Measurements from ENCODE around the gene KCNH1.

KCNH1 gene

GRCh38 chr1:210855440-210855839 lies 278.5 kb downstream of the KCNH1 start:
- DNase-seq = no peak

- no peak for DNase-seq
Observed at GRCh38 chr1:210853276-210853675, 280.7 kb downstream of the KCNH1 start.

- no peak for DNase-seq
Observed at GRCh38 chr1:210850556-210850955, 283.4 kb downstream of the KCNH1 start.

GRCh38 chr1:210848474-210848873 lies 285.5 kb downstream of the KCNH1 start:
- no peak for DNase-seq

- no peak for DNase-seq
Observed at GRCh38 chr1:210841926-210842625, 291.9 kb downstream of the KCNH1 start.

GRCh38 chr1:210830034-210831028 lies 303.6 kb downstream of the KCNH1 start:
- DNase-seq = no peak

GRCh38 chr1:210828996-210829596 lies 304.9 kb downstream of the KCNH1 start:
- no peak for DNase-seq

GRCh38 chr1:210827481-210827880 lies 306.5 kb downstream of the KCNH1 start:
- no peak for DNase-seq

- no peak for DNase-seq
Observed at GRCh38 chr1:210826686-210827085, 307.3 kb downstream of the KCNH1 start.

- no peak for DNase-seq
Observed at GRCh38 chr1:210822932-210823331, 311.0 kb downstream of the KCNH1 start.

- DNase-seq = no peak
Observed at GRCh38 chr1:210822241-210822640, 311.7 kb downstream of the KCNH1 start.

GRCh38 chr1:210821615-210822014 lies 312.3 kb downstream of the KCNH1 start:
- DNase-seq = no peak

- DNase-seq = no peak
Observed at GRCh38 chr1:210819266-210819665, 314.7 kb downstream of the KCNH1 start.

GRCh38 chr1:210817385-210818275 lies 316.3 kb downstream of the KCNH1 start:
- DNase-seq = no peak

- no peak for DNase-seq
Observed at GRCh38 chr1:210815641-210816550, 318.1 kb downstream of the KCNH1 start.

- no peak for DNase-seq
Observed at GRCh38 chr1:210814382-210815123, 319.4 kb downstream of the KCNH1 start.

GRCh38 chr1:210801501-210801900 lies 332.4 kb downstream of the KCNH1 start:
- no peak for DNase-seq

GRCh38 chr1:210800756-210801155 lies 333.2 kb downstream of the KCNH1 start:
- no peak for DNase-seq

- no peak for DNase-seq
Observed at GRCh38 chr1:210800301-210800700, 333.6 kb downstream of the KCNH1 start.

- DNase-seq = no peak
Observed at GRCh38 chr1:210797422-210797821, 336.5 kb downstream of the KCNH1 start.

GRCh38 chr1:210796421-210796820 lies 337.5 kb downstream of the KCNH1 start:
- DNase-seq = no peak

Data from eye (tissue), 1 donor.